Upper lobe of right lung (tissue), 1 donor: Measurements from ENCODE around the gene SFXN3. TPM values are rescaled to one million over a fixed set of nuclear protein-coding genes. Genes with fewer than 3 reads are reported as not detected.

ENCODE experiments used
- ATAC-seq: fragments of 200-7000 bp; cut with Tn5 transposase; one replicate; pipeline ENCODE4 v1.9.1; 2020; ENCODE audit warnings: mild to moderate bottlenecking, moderate library complexity
- DNase-seq: peaks from one replicate; pipeline ENCODE4 v3.0.0-alpha.2; 2020
- H3K27ac ChIP-seq: fragments of 200-600 bp; one replicate; pipeline ENCODE4 v1.8.0; 2022
- H3K27me3 ChIP-seq: fragments of 200-600 bp; one replicate; pipeline ENCODE4 v1.8.0; 2022; ENCODE audit warnings: mild to moderate bottlenecking
- H3K36me3 ChIP-seq: fragments of 200-600 bp; one replicate; pipeline ENCODE4 v1.8.0; 2022
- H3K4me1 ChIP-seq: fragments of 200-600 bp; one replicate; pipeline ENCODE4 v1.8.0; 2022
- H3K4me3 ChIP-seq: fragments of 200-600 bp; one replicate; pipeline ENCODE4 v1.8.0; 2022; ENCODE audit warnings: mild to moderate bottlenecking
- H3K9me3 ChIP-seq: fragments of 200-600 bp; one replicate; pipeline ENCODE4 v1.8.0; 2022
- CTCF ChIP-seq: fragments of 200-600 bp; IDR thresholded peaks from one replicate; pipeline ENCODE4 v1.8.0; 2022; ENCODE audit warnings: antibody characterized with exemption
- intact Hi-C: fragments of 100-400 bp; cut with DNase I; formaldehyde crosslinking; loops from one replicate; pipeline ENCODE4 v1.11.0; 2022
- total RNA-seq: library from RNA; stranded (reverse); fragmentation: NEBNext Ultra II Directional; extraction: Animal tissue kit (Norgen Biotek cat#: 25700); gene quantifications from one replicate; pipeline ENCODE4 v1.2.1, GENCODE V29; 2021
- donor health status: DM: no; HTN: yes; CAD: no; lungs with severe emphysema.

Gene SFXN3
- total RNA-seq, 1 donor from 2014 or later, result 49.2 TPM

- Histone ChIP-seq H3K27me3 (peaks cover 41% of the 10 kb centered on the region), H3K36me3 (no peaks in the 10 kb centered on the region), H3K9me3 (no peaks in the 10 kb centered on the region), H3K4me1 (no peaks in the 10 kb centered on the region), H3K4me3 (no peak overlapping the region), H3K27ac (no peak overlapping the region)
- intact Hi-C loops, result no loop called here
- no peak for DNase-seq
- no peak for TF ChIP-seq CTCF
- ATAC-seq, result no peak
Measured at GRCh38 chr10:101079874-101080273, 48.8 kb downstream of the SFXN3 start.

DNA sequence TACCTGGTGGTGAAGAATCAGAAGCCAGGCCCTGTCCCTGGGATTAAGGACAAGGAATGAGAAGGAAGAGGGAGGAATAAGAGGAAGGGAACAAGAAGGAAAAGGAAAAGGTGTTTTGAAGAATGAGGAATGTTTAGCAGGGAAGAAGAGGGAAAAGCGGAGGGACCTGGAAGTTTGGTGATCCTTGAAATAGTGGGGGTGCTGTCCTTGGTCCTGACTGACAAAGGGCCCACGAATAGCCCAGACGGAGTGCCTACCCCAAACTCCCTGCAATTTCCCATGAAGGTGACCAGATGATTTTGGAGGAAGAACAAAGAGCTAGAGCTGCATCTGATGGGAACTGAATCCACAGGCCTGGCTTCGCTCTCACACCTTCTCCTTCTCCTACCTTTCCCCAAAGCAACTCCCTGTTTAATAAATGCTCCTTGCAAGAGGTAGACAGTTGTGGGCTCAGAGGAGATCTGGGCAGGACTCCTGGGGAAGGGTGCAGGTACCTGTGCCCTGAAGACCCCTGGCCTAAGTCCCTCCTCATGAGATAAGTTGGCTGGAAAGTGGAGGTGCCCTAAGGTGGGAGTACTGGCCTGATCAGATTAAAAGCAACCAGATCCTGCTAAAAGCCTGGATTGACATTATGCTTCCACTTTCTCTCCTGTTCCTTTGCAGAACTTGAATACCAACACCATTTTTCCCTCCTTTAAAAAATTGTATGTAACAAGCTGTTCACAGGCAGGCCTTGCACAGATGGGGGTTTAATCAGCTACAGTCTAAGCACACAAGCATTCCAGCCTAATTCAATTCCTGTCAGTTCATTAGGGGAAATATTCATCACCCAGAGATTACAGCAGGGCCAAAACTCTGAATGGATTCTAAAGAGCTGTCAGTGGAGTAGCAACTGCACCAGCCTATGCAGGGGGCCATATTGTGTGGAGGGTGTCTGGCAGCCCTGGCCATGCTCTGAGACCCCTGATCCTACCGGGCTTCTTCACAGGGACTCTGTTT is 50.2 kb downstream of the SFXN3 start:
- Histone ChIP-seq H3K4me3 (no peak overlapping the region), H3K27me3 (peaks cover 43% of the 10 kb centered on the region), H3K9me3 (no peaks in the 10 kb centered on the region), H3K36me3 (no peaks in the 10 kb centered on the region), H3K27ac (no peak overlapping the region), H3K4me1 (no peaks in the 10 kb centered on the region)
- intact Hi-C loops, result no loop called here
- peak; percentile 26 for ATAC-seq
- TF ChIP-seq CTCF, result no peak
- no peak for DNase-seq

GRCh38 chr10:101085846-101086245 is 54.8 kb downstream of the SFXN3 start:
- no peak overlapping the region for H3K4me3 ChIP-seq
- H3K27me3 ChIP-seq, result peaks cover 64% of the 10 kb centered on the region
- H3K4me1 ChIP-seq, result no peaks in the 10 kb centered on the region
- intact Hi-C loops, result no loop called here
- no peaks in the 10 kb centered on the region for H3K36me3 ChIP-seq
- TF ChIP-seq CTCF, result no peak
- H3K27ac ChIP-seq, result no peak overlapping the region
- no peak for ATAC-seq
- DNase-seq, result no peak
- H3K9me3 ChIP-seq, result no peaks in the 10 kb centered on the region

GRCh38 chr10:101087376-101087775 is 56.3 kb downstream of the SFXN3 start:
- DNase-seq, result no peak
- no peaks in the 10 kb centered on the region for H3K9me3 ChIP-seq
- peaks cover 62% of the 10 kb centered on the region for H3K27me3 ChIP-seq
- no peak overlapping the region for H3K4me3 ChIP-seq
- H3K36me3 ChIP-seq, result no peaks in the 10 kb centered on the region
- H3K4me1 ChIP-seq, result no peaks in the 10 kb centered on the region
- intact Hi-C loops, result no loop called here
- no peak overlapping the region for H3K27ac ChIP-seq
- ATAC-seq, result no peak
- no peak for TF ChIP-seq CTCF

GRCh38 chr10:101087965-101088364 is 56.9 kb downstream of the SFXN3 start:
- intact Hi-C loops, result no loop called here
- no peak for DNase-seq

More at GRCh38 chr10:101087965-101088364, 56.9 kb downstream of the SFXN3 start:
- Histone ChIP-seq H3K9me3 (no peaks in the 10 kb centered on the region), H3K36me3 (no peaks in the 10 kb centered on the region), H3K4me1 (no peaks in the 10 kb centered on the region), H3K27me3 (peaks cover 60% of the 10 kb centered on the region), H3K4me3 (no peak overlapping the region), H3K27ac (no peak overlapping the region)
- no peak for TF ChIP-seq CTCF
- ATAC-seq, result no peak
